A375 (cell line): ENCODE data around the gene NKX3-2. TPM values are rescaled to one million over a fixed set of nuclear protein-coding genes. Genes with fewer than 3 reads are reported as not detected.

Experiments used
- total RNA-seq: library from RNA; depleted of rRNA; stranded (reverse); fragments of >200 nt; shearing (Covaris generic); gene quantifications from 2 replicates; pipeline ENCODE4 v1.2.3, GENCODE V29; 2014; rRNA removed

Gene NKX3-2
- total RNA-seq = 0.53 and 0.74 TPM in 2 replicates

GRCh38 chr4:13543839-13544605 is at the start of gene NKX3-2:
Gene NKX3-2 (minus strand): TSS chr4:13544508. CDS start chr4:13544414, 94 bp downstream.

Other genes with a start within 250 kb of the NKX3-2 start
- 12.8 and 19.2 TPM in 2 replicates for gene RAB28, start 60.2 kb downstream of the NKX3-2 start, total RNA-seq
- gene BOD1L1, start 83.2 kb upstream of the NKX3-2 start, total RNA-seq = 51.5 and 60.4 TPM in 2 replicates